Mesenteric fat pad (tissue), 1 donor: ENCODE measurements around the gene LRMDA. TPM values are rescaled to one million over a fixed set of nuclear protein-coding genes. Genes with fewer than 3 reads are reported as not detected.

ENCODE experiments used
- DNase-seq: peaks from one replicate; pipeline ENCODE4 v3.0.0-alpha.2; 2020; ENCODE audit warnings: low spot score
- total RNA-seq: library from RNA; stranded (reverse); fragmentation: NEBNext Ultra II Directional; extraction: Animal tissue kit (Norgen Biotek cat#: 25700); gene quantifications from one replicate; pipeline ENCODE4 v1.2.1, GENCODE V29; 2021
- donor health status: DM: yes; HTN: yes; CAD: no.

LRMDA gene
- total RNA-seq, 1 donor from 2014 or later: 26.6 TPM

GRCh38 chr10:76281659-76282058, 850.2 kb downstream of the LRMDA start:
- DNase-seq: no peak

- DNase-seq: no peak
These were observed 850.9 kb downstream of the LRMDA start for GRCh38 chr10:76282061-76283025.

GRCh38 chr10:76284351-76284750, 852.9 kb downstream of the LRMDA start:
- no peak for DNase-seq

GRCh38 chr10:76285012-76285411, 853.6 kb downstream of the LRMDA start:
- no peak for DNase-seq

- no peak for DNase-seq
These were observed 854.1 kb downstream of the LRMDA start for GRCh38 chr10:76285515-76285914.

GRCh38 chr10:76286536-76286935, 855.1 kb downstream of the LRMDA start:
- no peak for DNase-seq

GRCh38 chr10:76287856-76288255, 856.4 kb downstream of the LRMDA start:
- no peak for DNase-seq

- DNase-seq: no peak
These were observed 859.8 kb downstream of the LRMDA start for GRCh38 chr10:76291175-76291574.

GRCh38 chr10:76291885-76292284, 860.5 kb downstream of the LRMDA start:
- no peak for DNase-seq

GRCh38 chr10:76296957-76297356, 865.5 kb downstream of the LRMDA start:
- no peak for DNase-seq

GRCh38 chr10:76297358-76297757, 865.9 kb downstream of the LRMDA start:
- no peak for DNase-seq

- no peak for DNase-seq
These were observed 866.4 kb downstream of the LRMDA start for GRCh38 chr10:76297780-76298281.

- DNase-seq: no peak
These were observed 866.9 kb downstream of the LRMDA start for GRCh38 chr10:76298329-76298728.

- DNase-seq: no peak
These were observed 868.1 kb downstream of the LRMDA start for GRCh38 chr10:76299501-76299900.

GRCh38 chr10:76301211-76301610, 869.8 kb downstream of the LRMDA start:
- DNase-seq: no peak

- DNase-seq: no peak
These were observed 870.5 kb downstream of the LRMDA start for GRCh38 chr10:76301950-76302349.

- no peak for DNase-seq
These were observed 871.1 kb downstream of the LRMDA start for GRCh38 chr10:76302481-76302880.

- no peak for DNase-seq
These were observed 871.7 kb downstream of the LRMDA start for GRCh38 chr10:76302961-76303630.

GRCh38 chr10:76303682-76304316, 872.4 kb downstream of the LRMDA start:
- DNase-seq: no peak

GRCh38 chr10:76305930-76306615, 874.6 kb downstream of the LRMDA start:
- no peak for DNase-seq

- DNase-seq: no peak
These were observed 875.4 kb downstream of the LRMDA start for GRCh38 chr10:76306856-76307255.
